Omental fat pad (tissue), 4 donors: Measurements from ENCODE around the gene WBP1L. TPM values are rescaled to one million over a fixed set of nuclear protein-coding genes. Genes with fewer than 3 reads are reported as not detected.
"Not testable (repeated sequence)": the region's sequence is repeated elsewhere in the genome, so short reads cannot be mapped to it uniquely, and the experiment has no call there.

Source experiments
- ATAC-seq: fragments of 150-250 bp; one replicate; pipeline ENCODE4 v1.9.1; 2016; ENCODE audit warnings: mild to moderate bottlenecking, moderate library complexity; ENCODE audit not compliant: low FRiP score
- DNase-seq: peaks from one replicate; pipeline ENCODE4 v3.0.0-alpha.2; 2019; ENCODE audit warnings: low spot score
- CTCF ChIP-seq, 3 donors: fragments of 450-650 bp; IDR thresholded peaks; one replicate each; pipeline ENCODE4 v1.5.1; 2016 to 2017; ENCODE audit warnings: antibody characterized with exemption in 3 of 3, mild to moderate bottlenecking in 3 of 3, moderate library complexity in 2 of 3
- total RNA-seq, 4 donors: library from RNA; depleted of rRNA; stranded (reverse); fragments of >200 nt; gene quantifications; one replicate each; pipeline ENCODE4 v1.1.0, GENCODE V29; 2016

WBP1L gene
- total RNA-seq, result 100 to 1,000 TPM; 106 to 214 (median 165) TPM

- DNase-seq (peak; percentile 84), ATAC-seq (peak; percentile 98)
- TF ChIP-seq CTCF (IDR thresholded peaks at IDR 0.05), result no peak
Observed at GRCh38 chr10:102743588-102744373, at the start of gene WBP1L. Gene WBP1L, plus strand, starts transcription at chr10:102743948. Its CDS starts 106 bp downstream, at chr10:102744054.

GRCh38 chr10:102695401-102695800 is 48.3 kb upstream of the WBP1L start:
- not testable (repeated sequence) for DNase-seq

GRCh38 chr10:102696736-102697135 is 47.0 kb upstream of the WBP1L start:
- no peak for ATAC-seq
- DNase-seq, result no peak
- TF ChIP-seq CTCF (IDR thresholded peaks at IDR 0.05), result no peak

More at GRCh38 chr10:102695401-102695800, 48.3 kb upstream of the WBP1L start:
- not testable (repeated sequence) for ATAC-seq

- DNase-seq, result no peak
- TF ChIP-seq CTCF (IDR thresholded peaks at IDR 0.05), result no peak
- no peak for ATAC-seq
Observed at GRCh38 chr10:102698894-102699293, 44.9 kb upstream of the WBP1L start.

- no peak for DNase-seq
- TF ChIP-seq CTCF (IDR thresholded peaks at IDR 0.05), result no peak
- no peak for ATAC-seq
Observed at GRCh38 chr10:102701272-102701671, 42.5 kb upstream of the WBP1L start.

GRCh38 chr10:102701796-102702195 is 42.0 kb upstream of the WBP1L start:
- DNase-seq, result no peak
- no peak for TF ChIP-seq CTCF (IDR thresholded peaks at IDR 0.05)
- no peak for ATAC-seq

- DNase-seq (no peak), ATAC-seq (no peak)
- TF ChIP-seq CTCF (IDR thresholded peaks at IDR 0.05), result no peak
Observed at GRCh38 chr10:102702742-102703141, 41.0 kb upstream of the WBP1L start.
